NT2/D1 (cell line): ENCODE measurements around the gene METTL24.

Experiments
- SUZ12 ChIP-seq: IDR thresholded peaks from 2 replicates; pipeline ENCODE4 v1.6.1; 2011; ENCODE audit not compliant: insufficient read length, insufficient read depth; ENCODE audit errors: extremely low read depth
- YY1 ChIP-seq: IDR thresholded peaks from 2 replicates; pipeline ENCODE4 v1.6.1; 2011; ENCODE audit not compliant: insufficient read length, insufficient read depth
- ZNF274 ChIP-seq: IDR thresholded peaks from 2 replicates; pipeline ENCODE4 v1.6.1; 2011; ENCODE audit warnings: mild to moderate bottlenecking, low read depth, low read length

DNA sequence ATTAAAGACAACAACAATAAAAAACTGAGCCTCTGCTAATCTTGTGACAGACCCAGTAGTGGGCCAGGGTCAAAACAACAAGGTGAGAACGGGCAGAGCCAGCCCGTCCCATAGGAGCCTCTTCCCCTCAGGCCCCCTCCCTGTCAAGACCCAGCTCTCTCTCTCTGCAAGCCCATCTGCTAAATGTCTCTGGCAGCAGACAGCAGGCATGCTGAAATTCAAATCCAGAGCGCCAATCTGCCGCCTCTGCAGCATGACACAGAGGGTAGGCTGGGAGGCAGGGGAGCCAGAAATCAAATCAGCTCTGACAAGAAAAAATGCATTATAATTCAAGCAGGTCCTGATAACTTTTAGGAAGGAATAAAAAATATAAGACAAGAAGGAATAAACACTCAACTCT, 26.3 kb downstream of the METTL24 start:
- TF ChIP-seq SUZ12 (no peak), ZNF274 (no peak), YY1 (no peak)
